Stimulated activated CD4-positive, alpha-beta T cell treated with anti-CD3 and anti-CD28 coated beads, Interleukin-12 subunit alpha, Interleukin-12 subunit beta, amount 100 ng/mL, for 4 hours (primary cell): ENCODE measurements around the gene CPED1.
"Not testable (repeated sequence)": the region's sequence is repeated elsewhere in the genome, so short reads cannot be mapped to it uniquely, and the experiment has no call there.

Experiments used
- DNase-seq: peaks from one replicate; pipeline ENCODE4 v3.0.0-alpha.2; 2020

The CPED1 gene

DNA sequence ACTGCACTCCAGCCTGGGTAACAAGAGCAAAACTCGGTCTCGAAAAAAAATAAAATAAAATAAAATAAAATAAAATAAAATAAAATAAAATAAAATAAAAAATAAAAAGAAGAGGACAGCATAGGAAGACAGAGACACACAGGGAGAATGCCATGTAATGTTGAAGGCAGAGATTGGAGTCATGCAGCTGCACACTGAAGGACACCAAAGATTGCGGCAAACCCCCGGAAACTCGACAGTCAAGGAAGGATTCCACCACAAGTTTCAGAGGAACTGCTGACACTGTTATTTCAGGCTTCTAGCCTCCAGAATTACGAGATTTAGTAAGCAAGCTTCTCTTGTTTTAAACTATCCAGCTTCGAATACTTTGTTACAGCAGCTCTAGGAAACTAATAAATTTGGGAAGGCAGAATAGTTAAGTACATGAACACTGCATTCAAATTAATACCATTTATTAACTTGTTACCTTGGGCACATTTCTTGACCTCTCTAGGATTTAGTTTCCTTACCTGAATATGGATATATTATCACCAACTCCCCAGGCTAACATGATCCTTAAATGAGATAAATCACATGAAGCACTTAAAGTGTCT, 9.5 kb downstream of the CPED1 start:
- no peak for DNase-seq

DNA sequence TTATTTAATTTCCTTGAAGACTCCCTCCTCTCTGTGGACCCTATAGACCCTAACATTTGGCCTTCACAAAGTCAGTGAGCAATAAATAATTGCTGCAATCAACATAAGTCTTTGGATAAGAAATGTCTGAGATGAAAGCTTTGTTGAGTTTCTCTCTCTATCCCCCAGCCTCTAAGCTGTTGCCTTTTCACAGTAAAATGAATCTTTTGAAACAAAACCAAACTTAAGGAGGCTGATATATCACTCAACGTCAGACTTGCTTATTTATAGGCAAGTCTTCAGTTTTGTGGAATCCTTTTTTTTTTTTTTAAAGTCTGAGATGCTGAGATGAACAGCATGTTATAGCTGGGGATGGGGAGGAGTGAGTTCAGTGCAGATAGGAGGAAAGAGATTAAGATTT, 10.0 kb downstream of the CPED1 start:
- no peak for DNase-seq

DNA sequence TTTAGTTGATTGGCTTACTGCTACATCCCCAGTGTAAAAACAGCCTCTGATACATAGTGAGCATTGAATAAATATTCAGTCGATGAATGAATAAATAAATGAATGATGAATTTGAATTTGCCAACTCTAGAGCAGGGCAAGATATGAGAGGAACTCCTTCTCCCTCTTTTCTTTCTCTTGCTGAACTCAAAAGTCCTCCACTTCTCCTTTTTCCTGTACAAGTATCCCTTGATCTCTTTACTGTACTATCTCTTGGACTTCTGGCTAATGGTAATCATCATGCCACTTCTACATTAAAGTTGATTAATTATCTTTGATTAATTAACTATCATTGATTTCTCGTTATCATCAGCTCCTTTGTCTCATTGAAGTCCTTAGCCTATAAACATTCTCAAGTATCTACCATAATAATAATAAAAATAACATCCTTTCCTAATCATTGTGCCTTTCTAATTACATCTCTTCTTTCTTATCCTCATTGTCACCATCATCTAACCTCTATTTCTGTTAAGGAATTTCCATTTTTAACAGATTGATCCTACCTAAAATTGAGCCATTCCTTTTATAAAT, 10.6 kb downstream of the CPED1 start:
- no peak for DNase-seq

DNA sequence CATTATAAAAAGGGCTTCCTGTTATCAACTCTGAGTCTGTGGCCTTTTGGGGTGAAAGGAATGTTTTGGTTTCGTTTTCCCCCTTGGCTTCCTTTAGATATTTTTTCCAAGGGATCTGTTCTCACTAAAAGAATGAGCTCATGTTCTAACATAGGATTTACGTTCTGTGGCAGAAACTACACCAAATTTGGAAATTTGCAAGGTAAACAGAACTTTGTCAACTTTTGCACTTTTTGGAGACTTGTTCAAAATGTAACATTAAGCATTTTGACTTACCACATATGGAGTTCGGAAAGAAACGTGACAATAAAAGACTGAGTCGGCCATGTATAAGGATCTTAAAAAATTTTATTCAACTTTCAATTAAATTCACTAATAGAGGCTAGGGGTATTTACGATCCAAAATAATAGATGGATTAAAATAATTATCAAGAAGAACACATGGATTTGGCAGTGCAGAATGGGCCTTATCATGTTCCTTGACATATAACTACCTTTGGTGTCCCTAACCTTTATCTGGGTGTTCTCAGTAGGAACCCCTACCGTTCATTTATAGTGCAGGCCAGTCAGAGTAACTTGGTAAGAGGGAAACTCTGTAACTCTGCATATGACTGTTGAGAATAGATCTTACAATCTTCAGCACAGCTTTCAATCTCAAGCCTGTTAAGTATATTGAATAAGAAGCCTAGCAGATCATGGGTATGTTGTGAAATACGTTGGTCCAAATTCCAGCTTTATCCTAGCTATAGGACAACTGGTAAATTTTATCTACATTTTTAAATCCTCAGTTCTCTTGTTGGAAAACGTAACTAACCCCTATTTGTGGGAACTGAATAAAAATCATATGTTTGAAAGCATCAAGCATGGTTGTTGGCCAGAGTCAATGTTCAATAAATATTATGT, 11.8 kb downstream of the CPED1 start:
- no peak for DNase-seq

DNA sequence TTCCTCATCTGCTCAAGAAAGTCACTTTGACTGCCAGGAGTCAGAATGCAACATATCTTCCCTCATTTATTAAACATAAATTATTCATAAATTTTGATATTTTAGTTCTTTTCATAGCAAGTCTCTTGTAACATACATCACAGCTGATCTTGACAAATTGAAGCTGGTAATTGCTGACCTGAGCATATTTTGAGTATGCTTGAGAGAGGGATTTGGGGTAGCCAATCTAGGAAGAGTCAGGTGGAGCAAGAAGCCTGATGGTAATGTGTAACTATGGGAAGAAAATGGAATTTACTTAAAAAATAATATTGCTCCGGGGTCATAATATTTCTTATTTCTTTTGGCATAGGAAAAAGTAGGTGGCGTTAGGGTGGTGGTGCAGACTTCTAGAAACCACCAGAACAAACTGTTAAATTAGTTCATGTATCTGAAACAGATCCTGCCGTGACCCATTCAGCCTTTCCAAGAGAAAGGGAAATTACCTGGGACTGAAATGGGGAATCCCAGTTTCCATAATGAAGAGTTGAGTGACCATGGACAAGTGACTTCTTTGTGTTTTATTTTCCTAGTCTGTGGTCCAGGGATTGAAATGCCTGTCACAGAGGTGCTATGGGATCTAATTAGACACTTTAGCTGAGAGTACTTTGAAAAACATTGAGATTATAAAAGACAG, 12.9 kb downstream of the CPED1 start:
- no peak for DNase-seq

DNA sequence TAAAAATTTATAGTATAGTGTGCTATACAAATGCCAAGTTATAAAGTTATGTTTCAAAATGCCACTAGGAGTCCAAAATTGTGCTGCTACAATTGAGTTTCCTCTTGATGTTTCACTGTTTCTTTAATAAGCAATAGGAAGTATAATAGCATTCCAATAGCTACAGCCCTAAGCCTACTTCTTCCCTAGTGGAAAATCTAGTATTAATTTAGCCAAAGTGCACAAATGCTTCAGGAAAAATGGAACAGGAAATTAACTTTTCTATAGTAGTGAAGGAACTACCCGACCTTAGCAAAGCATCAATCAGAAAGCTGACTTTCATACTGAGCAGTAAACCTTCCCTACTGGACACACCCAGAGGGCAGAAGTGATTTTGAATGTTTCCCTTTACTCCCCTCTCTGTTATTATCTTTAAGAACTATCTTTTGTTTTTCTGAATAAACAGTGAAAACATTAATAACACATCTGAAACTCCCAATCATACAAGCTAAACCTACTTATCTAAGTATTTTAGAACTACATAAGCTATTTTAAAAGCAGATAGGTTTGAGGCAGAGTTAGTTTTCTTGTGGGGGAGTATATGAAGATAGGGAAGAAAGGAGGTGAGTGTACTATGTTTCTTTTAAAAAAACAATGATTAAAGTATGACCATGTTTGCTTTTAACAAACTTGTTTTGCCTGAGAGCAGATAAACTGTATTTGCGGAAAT, 13.7 kb downstream of the CPED1 start:
- no peak for DNase-seq

DNA sequence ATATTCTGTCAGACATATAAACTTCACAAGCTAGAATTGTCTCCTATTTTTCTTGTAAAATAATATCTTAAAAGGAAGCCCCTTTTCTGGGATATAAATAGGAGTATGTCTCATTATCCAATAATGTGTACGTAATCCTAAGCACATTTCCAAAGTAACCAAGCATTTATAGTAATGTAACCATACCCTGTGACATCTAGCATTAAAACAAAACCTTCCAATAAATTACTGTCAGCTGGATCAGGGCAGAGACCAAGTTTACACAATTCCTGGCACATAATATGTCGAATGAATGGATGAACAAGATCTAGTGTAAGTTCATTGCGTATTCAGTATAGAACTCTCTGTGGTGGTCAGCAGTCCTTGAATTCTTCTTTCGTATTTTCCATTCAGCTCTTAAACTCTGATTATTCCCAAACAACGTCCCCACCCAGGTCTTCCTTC, 14.3 kb downstream of the CPED1 start:
- no peak for DNase-seq

DNA sequence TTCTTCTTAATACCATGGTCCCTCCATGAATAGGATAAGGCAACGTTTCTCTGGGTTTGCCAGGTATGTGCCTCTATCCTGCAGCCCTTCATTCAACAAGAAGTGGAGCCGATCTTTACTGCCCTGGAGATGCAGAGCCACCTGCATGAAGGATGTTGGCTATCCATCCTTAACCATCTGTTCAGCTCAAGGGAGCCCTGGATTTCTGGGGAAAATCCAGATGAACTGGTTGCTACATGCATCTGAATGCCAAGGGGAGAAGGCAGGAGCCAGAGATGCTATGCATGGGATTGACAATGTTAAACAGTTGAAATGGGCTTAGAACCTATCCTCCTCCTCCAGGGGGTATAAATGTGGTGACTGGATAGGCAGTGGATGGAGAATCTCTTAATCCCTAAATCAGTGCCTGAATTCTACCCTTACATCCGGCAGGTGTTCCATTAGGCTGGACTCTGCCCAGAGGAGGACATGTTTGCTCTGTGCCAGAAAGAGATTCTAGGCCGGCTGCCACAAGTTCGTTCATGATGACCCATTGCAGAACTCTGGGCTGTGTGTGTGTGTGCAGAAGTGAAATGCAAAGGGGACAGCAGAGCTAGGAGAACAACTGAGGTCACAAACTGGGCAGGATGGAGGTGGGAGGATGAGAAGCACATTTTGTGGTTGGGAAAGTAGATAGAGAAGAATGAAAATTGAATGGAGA, 15.6 kb downstream of the CPED1 start:
- DNase-seq: no peak

DNA sequence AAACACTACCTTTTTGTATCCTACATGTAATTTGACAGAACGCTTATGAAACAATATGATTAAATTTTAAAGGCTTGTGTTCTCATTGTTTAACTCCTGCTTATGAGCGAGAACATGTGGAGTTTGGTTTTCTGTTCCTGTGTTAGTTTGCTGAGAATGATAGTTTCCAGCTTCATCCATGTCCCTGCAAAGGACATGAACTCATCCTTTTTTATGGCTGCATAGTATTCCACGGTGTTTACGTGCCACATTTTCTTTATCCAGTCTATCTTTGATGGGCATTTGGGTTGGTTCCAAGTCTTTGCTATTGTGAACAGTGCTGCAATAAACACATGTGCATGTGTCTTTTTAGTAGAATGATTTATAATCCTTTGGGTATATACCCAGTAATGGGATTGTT, 16.5 kb downstream of the CPED1 start:
- DNase-seq: not testable (repeated sequence)

DNA sequence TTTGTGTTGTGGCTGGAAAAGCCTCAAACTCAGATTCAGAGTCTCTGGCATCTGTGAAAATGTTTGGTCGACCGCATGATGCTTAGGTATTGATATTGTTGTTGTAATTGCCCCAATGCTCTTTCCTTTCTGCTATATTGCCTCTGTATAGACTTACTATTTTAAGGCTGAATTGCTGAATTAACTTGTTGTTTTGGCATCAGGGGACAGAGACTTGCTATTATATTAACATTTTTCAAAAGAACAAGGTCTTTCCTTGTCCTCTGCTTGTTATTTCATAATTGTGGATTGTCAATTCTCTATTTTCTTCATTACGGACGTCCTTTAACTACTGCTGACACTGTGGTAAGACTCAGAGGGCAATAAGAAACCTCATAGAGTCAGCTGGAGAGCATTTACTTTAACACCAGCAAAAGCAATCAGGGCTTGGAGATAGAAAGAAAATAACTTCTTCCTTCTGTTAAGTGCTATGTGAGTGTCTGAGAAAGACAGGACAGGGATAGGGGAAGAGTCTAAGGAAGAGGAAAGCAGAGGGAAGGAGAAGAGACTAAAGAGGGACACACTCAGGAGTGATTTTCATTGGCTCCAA, 17.6 kb downstream of the CPED1 start:
- no peak for DNase-seq

DNA sequence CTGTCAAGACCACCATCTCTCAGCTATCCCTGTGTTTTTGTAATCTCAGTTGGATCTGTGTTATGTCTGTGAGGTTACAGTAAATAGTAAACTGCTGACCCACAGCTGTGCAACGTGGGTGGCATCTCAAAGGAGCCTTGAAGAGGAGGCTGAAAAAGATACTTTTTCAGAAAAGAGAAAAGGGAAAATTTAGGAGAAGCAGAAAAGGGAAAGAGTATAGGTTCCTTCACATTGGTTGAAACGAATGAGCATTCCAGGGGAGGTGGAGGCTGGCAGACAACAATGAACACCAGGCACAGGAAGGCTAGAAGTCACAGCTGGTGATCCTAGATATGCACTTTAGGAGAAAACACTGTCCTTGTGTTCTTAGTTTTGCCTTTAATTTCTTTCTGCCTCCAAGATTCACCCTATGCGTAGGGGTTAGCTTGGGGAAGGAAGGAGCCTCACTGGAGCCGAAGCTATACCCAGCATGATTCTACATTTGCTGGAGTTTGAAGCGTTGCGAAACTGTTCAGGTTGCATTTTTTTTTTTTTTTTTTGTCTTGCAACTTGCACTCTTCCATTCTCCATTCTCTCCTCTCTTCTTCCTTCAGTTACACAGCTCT, 18.3 kb downstream of the CPED1 start:
- no peak for DNase-seq

DNA sequence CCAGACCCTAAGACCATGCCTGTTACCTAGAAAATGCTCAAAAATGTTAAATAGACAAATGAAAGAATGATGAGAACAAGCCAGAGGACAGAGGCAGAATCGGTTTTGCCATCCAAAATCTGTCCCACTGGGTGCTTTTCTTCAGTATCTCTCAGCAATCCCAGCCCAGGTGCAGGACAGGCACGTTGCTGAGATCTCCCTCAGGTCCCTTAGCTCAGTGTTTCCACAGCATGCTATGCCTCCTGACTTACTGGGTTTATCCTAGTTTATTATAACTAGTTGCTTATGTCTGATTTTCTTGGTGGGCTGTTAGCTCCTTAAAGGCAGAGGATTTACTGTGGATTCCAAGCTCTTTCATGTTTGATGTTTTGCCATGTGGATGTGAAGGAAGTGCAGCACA, 20.3 kb downstream of the CPED1 start:
- DNase-seq: no peak

DNA sequence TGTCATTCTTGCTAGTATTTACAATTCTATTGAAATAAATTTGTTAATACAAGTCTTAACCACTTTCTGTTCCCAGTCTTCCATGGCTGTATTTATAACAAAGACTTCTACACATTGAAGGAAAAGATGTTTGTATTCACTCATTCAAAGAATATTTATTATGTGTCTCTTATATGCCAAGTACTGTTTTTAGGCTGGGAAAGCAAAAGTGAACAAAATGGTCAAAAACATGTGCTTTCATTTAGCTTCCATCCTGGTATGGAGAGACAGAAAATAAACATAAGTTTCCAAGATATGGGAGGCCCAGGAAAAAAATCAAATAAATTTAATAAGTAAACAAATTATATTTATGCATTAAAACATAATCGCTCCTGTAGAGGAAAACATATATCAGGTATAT, 22.9 kb downstream of the CPED1 start:
- no peak for DNase-seq

DNA sequence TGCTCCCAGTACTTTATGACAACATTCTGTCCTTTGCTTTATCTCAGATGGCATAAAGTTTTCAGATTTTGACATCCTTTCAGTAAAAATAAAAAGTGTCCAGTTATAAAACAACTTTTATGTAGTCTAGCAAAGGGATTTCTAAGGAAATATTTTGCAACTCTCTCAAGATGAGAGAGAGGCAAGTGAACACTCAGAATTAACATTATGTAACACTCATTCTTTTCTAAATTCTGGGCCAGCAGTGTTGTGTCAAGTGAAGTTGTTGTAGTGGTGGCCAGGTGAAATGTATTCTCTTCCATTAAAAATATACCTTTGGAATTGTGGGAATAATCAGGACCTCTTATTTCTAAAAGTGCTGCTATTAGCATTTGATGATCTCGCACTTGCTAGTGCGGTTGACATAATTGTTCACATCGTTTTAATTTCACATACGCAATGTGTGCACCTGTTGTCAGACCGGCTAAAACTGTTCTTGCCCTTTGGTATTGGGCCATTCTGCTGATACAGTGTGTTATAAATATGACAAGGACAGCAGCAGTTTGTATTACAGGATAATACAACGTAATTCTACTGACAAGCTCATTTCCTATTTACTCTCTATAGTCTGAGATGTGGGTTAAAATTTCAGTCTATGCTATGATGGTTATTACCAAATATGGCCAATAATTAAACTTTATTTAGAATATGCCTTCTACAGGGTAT, 23.8 kb downstream of the CPED1 start:
- DNase-seq: no peak

DNA sequence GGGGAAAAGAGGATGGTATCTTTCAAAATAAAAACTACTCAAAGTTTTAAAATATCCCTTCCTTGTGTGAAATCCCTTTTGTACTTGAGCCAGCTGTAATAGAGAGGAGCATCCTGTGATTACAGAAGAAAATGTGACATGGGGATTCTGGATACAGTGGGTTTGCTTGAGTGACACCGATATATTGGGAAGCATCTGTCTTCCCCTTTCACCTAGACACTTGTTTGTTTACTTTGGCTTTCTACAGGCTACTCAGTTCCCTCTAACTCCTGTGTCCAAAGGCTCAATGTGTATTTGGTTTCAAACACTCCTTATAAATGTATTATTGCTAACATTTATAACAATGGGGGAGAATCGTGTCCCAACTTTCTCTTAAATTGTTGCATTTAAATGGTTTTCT, 24.4 kb downstream of the CPED1 start:
- DNase-seq: no peak

DNA sequence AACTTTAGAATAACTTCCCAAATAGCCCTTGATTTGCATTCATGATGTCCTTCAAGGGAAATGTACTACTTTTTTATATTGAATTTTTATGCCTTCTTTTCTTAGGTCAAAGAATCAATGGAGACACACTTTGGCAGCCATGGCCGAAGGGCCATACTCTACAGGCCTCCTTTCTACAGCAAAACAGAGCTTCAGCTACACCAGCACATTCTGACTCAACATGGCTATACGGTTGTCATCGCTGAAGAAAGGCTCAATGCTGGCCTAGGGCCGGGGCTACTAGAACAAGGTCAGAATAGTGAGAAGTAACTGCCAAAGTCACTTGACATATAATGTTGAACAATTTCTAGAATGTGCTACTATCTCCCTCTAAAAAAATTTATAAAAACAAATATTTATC, 27.0 kb downstream of the CPED1 start:
- DNase-seq: no peak

DNA sequence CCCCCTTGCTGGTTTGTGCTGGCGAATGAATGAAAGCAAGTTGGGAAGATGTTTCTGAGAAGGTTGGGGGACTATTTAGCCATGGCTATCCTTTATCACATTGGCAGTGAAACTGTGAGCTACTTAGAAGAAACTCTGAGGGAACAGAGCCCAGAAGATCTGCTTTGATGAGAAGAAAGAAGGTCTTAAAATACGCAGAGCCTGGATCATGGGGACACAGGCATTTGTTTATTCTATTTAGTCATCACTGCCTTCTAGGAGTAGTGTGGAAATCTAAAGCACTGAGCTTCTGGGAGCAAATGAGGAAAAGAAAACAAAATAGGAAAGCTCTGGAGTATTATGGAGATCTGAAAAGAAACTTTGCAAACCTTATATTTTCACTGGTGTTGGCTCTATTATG, 28.5 kb downstream of the CPED1 start:
- DNase-seq: no peak

DNA sequence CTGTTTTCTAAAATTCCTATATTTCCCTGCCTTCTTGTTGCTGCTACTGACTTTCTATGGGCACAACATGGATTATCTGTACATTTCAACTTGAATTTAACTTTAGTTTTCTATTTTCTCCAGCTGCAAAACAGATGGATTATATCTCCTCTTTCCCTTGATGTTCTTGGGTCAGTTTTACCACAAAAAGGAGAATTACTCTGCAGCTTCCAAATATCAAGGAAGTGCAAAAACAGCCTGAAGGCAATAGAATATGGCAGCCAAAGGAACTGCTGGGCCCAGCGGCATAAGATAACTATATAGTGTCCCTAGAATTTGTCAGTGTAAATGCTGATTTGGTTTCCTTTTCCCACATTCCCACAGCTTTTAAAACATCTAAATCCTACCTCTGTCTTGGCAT, 29.1 kb downstream of the CPED1 start:
- no peak for DNase-seq

DNA sequence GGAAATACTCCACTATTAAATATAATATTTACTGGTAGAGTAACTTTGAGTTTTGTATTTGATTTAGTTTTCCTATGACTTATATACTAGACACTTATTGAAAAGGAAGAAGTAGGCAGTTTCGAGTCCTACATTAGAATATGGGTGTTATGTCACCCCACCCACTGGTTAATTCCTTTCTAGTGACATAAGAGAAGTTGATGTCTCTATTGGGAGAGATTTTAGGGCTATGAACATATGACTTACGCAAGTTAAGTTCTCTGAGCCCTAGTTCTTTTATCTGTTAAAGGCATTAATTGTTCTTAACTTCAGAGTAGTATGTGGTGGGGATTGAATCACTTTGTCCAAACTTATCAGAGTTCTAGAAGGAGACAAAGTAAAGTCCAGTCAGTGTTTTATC, 30.5 kb downstream of the CPED1 start:
- no peak for DNase-seq

DNA sequence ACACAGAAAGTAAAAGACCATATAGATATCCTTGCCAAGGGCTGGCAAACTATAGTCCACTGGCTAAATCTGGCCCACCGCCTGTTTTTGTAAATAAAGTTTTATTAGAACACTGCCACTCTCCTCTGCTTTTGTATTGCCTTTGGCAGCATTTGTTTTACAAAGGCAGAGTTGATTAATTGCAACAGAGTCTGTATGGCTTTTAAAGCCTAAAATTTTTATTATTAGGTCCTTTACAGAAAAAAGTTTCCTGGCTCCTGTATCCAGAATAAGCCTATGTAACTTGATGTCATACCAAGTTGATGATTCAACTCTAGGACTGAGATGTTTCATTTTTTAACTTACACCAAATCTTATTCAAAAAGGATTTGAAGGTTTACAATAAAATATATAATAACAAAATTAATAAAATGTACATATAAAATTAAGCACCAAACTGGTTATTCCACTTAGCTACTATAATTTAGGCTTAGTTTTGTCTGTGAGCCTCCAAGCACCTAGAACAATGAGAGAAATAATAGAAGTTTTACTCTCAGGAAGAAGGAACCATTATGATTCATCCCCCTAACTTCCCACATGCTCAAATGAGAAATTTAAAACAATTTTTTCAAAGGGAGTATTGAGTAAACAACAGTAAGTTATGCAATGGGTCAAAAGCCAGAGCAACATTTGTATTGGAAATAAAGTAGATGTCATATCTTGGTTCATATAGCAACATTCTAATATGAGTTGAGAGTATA, 31.9 kb downstream of the CPED1 start:
- DNase-seq: no peak
